HG03025 (cell line): ENCODE data around the gene SLC28A1.
"Not testable (repeated sequence)": the region's sequence is repeated elsewhere in the genome, so short reads cannot be mapped to it uniquely, and the experiment has no call there.

Source experiments
- ATAC-seq: cut with Tn5 transposase; IDR thresholded peaks from one replicate; pipeline ENCODE4 v1.9.1; 2021; ENCODE audit warnings: mild to moderate bottlenecking, moderate library complexity; ENCODE audit not compliant: unreplicated experiment, low FRiP score

SLC28A1 gene

GRCh38 chr15:84861781-84862180 is 22.7 kb upstream of the SLC28A1 start:
- no peak for ATAC-seq

DNA sequence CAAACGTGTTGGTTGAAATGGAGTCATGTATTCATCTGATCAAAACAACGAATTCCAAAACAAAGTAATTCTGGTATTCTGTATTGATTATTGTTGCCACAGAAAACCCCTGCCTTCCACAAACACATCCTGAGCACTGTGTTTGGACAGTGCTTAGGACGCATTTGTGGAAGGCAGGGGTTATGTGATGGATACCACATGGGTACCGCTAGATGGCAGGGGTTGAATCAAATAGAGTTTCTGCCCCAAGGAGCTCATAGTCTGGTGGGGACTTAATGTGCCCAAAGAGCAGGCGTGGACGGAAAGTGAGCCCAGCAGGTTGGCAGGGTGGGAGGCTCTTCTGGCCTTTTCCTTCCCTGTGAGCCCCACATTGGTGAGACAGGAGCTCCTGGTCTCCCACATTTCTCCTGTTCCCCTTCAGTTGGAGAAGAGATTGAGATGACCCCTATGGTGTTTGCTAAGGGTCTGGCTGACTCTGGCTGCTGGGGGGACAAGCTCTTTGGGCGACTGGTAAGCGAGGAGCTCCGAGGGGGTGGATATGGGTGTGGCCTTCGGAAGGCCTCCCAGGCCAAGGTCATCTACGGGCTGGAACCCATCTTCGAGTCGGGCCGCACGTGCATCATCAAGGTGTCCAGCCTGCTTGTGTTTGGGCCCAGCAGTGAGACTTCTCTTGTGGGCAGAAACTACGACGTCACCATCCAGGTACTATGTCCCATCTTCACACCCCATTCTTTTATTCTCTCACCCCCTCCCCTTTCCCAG is 22.1 kb upstream of the SLC28A1 start:
- no peak for ATAC-seq

DNA sequence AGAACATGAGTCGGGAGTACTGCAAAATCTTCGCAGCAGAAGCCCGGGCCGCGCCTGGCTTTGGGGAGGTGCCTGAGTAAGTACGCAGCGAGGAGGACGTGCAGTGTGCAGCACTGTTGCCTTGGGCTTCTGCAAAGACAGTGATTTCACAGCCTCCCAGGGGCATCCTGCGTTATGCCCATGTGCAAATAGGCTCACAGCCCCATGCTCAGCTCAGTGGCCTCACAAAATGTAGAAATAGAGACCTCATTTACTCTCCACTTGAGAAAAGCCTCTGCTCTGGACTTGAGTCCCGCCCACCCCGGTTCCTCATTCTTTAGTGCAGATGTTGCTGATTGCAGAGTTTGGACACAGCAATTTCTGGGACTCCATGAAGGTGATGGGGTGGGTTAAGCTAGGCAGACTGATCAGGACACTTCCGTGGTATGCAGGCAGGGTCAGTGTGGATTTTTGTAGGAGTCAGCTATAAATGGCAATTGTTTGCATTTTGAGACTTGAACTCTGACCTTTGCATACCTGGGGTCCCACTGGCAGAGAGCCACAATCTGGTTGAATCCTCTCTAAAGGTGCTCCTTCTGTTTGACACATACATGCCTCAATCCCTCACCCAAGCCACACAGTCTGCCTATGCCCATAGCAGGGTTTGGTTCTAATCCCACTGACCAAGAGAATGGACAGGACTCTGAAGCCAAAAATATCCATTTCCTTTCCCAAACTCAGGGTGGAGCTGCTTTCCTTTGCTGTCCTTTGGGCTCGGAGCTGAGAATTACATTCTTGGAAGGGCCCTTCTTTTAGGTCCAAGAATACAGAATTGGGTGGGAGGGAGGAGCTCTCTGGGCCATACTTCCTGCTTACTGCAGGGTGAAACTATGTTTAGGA is 20.7 kb upstream of the SLC28A1 start:
- no peak for ATAC-seq

DNA sequence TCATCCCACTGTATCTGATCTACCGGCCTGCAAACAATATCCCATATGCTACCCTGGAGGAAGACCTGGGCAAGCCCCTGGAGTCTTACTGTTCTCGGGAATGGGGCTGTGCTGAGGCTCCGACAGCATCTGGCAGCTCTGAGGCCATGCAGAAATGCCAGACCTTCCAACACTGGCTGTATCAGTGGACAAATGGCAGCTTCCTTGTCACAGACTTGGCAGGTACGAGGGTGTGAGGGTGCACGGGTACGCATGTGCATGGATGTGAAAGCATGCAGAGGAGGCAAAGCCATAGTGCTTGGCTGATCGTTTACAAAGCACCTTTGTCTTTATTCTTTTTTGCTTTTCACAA is 20.0 kb upstream of the SLC28A1 start:
- ATAC-seq: no peak

GRCh38 chr15:84865074-84865569 is 19.3 kb upstream of the SLC28A1 start:
- ATAC-seq: no peak

DNA sequence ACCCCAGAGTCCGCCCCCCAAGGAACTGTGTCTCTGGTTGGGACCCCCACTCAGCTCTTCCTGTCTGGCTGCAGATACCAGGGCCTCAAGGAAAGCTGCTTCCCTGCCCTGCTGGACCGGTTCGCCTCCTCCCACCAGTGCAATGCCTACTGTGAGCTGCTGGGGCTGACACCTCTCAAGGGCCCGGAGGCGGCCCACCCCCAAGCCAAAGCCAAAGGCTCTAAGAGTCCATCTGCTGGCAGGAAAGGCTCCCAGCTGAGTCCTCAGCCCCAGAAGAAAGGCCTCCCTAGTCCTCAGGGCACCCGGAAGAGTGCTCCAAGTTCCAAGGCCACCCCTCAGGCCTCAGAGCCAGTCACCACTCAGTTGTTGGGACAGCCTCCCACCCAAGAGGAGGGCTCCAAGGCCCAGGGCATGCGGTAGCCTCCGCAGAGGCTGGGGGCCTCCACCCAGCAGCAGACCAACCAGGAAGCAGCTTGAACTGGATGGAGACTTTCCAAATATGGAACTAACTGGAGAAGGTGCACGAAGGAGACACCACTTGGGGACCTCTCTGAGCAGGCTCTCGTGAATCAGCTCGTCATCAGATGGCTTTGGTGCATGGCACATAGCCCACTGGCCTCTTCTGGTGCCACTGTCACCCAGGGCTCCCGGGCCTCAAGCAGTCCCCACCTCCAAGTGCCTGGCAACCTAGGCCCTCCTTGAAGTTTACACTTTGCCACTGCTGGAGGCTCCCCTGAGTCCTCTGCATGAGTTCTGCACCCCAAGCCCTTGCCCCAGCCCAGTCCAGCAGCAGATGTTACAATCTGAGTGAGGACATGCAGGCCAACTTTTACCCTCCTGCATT is 16.2 kb upstream of the SLC28A1 start:
- ATAC-seq: no peak

DNA sequence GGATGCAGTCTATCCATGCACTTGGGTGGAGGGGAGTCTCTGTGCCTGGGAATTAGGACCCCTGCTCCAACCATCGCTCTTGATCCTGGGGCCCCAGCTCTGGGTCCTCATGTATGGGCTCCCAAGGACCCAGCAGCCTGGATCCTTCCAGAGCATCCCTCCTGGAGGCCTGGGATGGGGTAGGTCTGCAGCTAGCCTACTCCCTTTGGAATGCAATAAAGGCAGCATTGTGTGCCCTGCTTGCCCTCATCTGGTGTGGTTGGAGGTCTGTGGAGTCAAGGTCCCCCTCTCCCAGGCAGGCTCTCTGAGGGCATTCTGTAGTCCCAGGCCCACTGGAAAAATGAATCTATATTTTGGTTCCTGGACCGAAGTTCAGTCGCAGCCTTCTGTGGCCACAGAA is 15.0 kb upstream of the SLC28A1 start:
- ATAC-seq: no peak

DNA sequence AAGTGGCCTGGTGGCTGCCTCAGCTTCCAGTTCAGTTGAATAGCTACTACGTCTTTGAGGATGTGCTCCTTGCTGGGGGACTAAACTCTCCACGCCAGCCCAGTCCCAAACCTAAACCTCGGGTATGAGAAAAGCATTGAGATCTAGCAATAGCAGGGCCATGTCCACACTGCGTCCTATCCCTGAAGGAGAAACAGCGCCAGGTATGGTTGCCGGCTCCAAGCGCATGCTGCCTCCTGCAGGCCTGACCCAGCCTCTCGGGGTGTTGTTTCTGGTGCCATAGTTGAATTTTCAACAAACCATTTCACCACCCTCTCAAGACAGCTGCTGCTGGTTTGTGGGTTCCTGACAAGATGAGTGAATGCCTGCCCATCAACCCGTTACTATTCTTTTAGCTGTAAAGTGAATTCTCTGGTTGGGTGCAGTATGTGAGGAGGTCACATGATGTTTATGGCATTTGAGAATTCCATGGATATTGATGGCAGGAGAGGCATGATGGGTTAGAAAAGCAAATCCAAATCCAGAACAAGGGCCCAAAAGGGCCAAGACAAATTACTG is 13.0 kb upstream of the SLC28A1 start:
- ATAC-seq: no peak

DNA sequence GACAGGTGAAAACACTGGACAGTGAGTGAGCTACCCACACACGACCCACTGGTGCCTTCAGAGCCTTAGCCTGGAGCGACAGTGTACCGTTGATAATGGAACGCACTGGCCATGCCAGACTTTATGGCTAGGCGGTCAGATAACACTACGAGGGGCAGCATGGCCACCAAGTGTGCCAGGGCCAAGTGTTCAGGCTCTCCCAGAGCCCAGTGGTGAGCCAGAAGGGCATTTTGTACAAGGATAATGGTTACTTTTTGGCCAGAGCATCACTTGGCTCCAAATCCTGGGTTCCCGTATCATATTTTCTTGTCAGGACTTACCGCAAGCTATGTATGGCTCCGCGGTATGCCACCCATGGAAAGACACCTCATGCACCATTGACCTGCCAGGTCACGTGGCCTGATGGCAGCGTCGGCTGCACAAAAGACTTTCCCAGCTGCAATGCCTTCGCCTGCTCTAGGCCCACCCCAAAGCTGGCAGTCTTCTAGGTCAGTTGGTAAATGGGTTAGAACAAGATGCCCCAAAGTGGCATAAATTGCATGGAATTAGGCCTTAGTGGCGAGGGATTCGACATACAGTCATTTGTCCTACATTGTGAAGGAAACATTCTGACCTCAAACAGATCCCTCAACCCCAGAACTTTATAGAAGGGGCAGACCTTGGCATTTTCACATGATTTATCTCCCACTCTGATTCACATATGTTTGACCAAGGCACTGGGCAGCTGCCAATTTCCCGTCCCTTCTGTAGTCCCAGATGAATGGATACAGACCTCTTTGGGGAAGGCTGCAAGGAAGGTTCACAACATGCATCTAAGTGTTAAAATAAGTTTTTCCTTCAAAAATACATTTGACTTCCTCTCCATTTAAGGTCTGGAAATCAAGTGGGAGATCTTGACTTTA is 12.2 kb upstream of the SLC28A1 start:
- ATAC-seq: no peak

DNA sequence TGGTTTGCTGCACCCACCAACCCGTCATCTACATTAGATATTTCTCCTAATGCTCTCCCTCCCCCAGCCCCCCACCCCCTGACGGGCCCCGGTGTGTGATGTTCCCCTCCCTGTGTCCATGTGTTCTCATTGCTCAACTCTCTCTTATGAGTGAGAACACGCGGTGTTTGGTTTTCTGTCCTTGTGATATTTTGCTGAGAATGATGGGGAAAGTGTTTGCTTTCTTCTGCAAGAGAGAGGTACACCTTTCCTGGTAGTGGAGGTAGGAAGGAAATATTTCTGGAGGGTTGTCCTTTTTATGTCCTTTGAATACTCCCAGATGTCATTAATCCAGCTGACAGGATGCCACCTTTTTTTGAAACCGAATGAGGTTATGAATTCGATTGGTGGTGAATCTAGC is 10.5 kb upstream of the SLC28A1 start:
- ATAC-seq: no peak

DNA sequence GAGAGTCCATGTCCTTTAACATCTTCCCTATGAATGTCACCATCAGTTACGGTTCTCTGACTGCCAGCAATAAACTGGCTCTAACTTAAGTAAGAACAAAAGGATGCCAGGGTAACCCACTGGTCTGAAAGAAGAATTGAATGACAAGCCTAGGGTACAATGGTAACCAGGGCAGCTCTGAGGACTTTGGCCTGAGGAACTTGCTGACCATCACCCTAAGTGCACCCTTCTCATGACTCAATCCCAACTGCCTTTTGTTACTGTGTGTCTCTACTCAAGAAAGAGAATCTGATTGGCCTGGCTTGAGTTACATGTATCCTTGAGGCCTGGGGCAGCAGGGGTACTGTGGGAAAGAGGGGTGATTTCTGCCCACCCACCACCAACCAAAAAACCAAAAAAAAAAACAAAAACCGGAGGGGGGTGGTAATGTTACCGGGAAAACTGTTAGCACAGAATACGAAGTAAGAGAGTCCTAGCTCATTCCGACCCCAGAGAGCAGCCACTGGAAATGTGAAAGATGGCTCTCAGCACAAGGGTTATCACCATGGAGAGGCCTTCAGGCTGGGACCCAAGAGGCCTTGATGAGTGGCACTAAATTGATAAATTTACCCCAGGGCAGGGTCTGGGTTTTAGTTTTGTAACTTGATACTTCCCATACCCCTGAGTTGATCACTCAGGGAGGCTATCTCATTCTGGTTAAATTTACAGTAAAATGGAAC is 9.3 kb upstream of the SLC28A1 start:
- ATAC-seq: no peak

DNA sequence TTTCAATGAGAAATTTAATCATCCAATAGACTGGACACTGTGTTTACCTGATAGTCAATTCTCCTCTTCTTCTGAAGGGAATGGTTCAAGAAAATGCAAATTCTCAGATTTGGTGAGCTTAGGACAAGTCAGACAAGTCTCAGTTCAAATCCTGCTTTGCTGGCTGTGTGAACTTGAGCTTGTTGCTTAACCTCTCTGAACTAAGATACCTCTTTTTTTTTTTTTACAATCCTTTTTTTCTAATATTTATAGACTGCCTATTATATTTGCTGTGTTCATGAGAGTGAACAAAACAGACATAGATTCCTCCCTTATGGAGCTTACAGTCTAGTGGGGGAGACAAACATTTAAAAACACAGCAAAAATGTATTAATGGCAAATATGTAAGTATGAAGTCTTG is 8.2 kb upstream of the SLC28A1 start:
- ATAC-seq: no peak

DNA sequence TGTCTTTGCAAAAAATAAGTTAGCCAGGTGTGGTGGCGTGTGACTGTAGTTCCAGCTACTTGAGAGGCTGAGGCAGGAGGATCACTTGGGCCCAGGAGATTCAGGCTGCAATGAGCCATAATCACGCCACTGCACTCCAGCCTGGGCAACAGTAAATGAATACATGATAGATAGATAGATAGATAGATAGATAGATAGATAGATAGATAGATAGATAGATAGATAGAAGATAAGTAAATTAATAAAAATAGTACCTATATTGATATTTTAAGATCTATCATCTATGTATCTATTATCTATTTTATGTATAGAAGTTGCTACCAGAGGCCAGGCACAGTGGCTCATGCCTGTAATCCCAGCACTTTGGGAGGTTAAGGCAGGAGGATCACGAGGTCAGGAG is 6.8 kb upstream of the SLC28A1 start:
- not testable (repeated sequence) for ATAC-seq

DNA sequence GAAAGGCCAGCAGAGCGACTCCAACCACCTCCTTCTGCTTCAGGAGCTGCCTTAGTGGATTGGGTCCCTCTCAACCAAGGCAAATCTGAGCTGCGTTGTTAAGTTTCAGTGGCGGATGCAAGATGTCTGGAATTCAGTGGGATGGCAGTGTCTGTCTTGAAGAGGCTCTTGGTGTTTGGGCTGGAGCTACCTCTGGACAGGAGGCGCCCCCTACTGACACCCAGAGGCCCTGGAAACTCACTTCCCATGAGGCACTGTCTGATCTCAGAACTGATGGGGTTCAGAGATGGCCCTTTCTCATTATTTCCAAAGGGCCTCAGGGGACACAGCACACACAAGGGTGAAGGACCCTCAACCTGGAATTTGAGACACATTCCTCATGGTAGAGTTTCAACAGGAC is 6.0 kb upstream of the SLC28A1 start:
- ATAC-seq: no peak

DNA sequence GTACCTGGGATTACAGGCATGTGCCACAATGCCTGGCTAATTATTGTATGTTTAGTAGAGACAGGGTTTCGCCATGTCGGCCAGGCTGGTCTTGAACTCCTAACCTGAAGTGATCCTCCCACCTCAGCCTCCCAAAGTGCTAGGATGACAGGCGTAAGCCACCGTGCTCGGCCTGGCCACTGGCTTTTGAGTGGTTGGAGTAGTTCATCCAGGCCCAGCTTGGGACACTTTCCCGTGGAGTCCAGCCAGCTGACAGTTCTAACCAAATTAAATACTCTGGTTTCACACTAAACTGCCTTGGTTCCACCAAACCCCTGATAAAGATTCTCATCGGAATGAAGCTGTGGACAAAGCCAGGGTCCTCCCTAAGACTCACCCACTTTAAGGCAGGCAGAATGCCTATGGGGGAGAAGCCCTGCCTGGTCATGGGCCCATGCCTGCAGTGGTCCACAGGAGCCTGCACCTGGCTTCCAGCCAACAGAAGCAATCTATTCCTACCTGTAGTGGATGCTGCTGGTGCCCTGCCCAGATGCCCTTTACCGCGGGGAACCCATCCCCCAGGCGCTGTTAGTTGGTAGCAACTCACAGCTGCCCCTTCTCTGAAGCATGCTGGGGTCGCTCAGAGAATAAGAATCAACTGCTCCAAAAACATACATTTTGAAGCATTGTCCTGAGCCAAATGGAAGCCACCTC is 5.2 kb upstream of the SLC28A1 start:
- no peak for ATAC-seq

GRCh38 chr15:84880007-84880406 is 4.5 kb upstream of the SLC28A1 start:
- no peak for ATAC-seq

DNA sequence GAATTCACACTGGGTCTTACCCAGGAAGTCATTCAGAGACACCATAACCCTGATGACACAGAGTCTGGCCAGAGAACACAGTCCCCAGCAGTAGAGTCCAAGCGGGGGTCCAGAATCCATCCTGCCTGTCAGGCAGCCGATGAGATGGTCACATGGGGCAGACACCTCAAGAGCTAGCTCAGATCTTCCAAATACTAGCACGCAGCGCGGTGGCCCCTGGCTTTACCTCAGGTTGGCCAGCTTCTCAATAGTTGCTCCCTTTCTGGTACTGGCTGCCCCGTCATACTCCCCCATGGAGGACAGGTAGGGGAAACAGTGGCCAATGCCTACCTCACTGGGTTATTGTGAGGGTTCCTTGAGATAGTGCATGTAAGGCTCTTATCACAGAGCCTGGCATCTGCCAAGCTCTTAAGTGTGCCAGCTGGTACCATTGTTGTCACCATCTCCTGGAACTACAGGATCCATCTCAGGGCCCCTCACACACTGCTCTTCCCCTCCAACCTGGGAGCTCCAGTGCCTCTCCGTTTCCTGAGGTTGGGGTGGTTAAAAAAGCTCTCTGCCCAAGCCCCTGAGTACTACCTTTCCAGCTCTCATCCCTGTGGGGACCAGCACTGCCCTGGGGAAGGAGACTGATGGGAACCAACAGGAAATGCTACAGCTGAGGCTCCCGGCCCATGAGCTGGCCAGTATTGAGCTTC is 3.5 kb upstream of the SLC28A1 start:
- no peak for ATAC-seq

DNA sequence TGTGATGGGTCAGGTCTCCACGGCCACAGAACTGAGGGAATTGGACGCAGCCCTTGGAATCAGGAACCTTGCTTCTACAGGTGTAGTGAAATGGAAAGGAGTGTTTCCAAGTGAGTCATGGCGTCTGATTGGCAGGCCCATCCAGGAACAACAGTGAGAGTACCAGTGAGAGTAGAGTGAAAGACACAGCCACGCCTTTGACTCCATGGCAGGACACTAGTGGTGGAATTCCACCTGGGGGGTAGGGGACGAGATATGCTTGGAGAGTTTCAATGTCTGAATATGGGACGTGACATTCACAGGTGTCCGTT is 3.0 kb upstream of the SLC28A1 start:
- no peak for ATAC-seq
